SK-N-SH treated with all-trans-retinoic acid at 6 μM for 48 hours (cell line): Measurements from ENCODE around the gene FOXRED1.
"Not testable (repeated sequence)": the region's sequence is repeated elsewhere in the genome, so short reads cannot be mapped to it uniquely, and the experiment has no call there.

Experiments
- ATAC-seq: fragments of 200-7000 bp; cut with Tn5 transposase; 3 replicates; pipeline ENCODE4 v1.9.1; 2020; ENCODE audit warnings: mild to moderate bottlenecking, moderate library complexity
- BACH2 ChIP-seq: fragments of 250-450 bp; sonication (Bioruptor Pico); IDR thresholded peaks from 2 replicates; pipeline ENCODE4 v1.9.0; 2021; ENCODE audit warnings: mild to moderate bottlenecking, borderline replicate concordance
- CSDC2 ChIP-seq: fragments of 250-450 bp; sonication (Bioruptor Pico); IDR thresholded peaks from 2 replicates; pipeline ENCODE4 v1.5.0; 2020; ENCODE audit warnings: mild to moderate bottlenecking, moderate library complexity
- CSRNP3 ChIP-seq: fragments of 250-450 bp; sonication (Bioruptor Pico); IDR thresholded peaks from 2 replicates; pipeline ENCODE4 v1.5.1; 2021; ENCODE audit warnings: mild to moderate bottlenecking, moderate library complexity
- ESRRG ChIP-seq: fragments of 250-450 bp; sonication (Bioruptor Pico); IDR thresholded peaks from 2 replicates; pipeline ENCODE4 v1.6.1; 2021; ENCODE audit warnings: mild to moderate bottlenecking
- GLIS3 ChIP-seq: fragments of 250-450 bp; sonication (Bioruptor Pico); IDR thresholded peaks from 2 replicates; pipeline ENCODE4 v1.5.0; 2020; ENCODE audit warnings: mild to moderate bottlenecking, moderate library complexity
- ISL1 ChIP-seq: fragments of 250-450 bp; sonication (Bioruptor Pico); IDR thresholded peaks from 2 replicates; pipeline ENCODE4 v2.1.2; 2022; ENCODE audit warnings: mild to moderate bottlenecking, moderate library complexity
- OSR1 ChIP-seq: fragments of 250-450 bp; sonication (Bioruptor Pico); IDR thresholded peaks from 2 replicates; pipeline ENCODE4 v1.8.0; 2022; ENCODE audit warnings: moderate library complexity, mild to moderate bottlenecking, inconsistent platforms
- PPARA ChIP-seq: fragments of 250-450 bp; sonication (Bioruptor Pico); IDR thresholded peaks from 2 replicates; pipeline ENCODE4 v1.5.0; 2020; ENCODE audit warnings: mild to moderate bottlenecking, borderline replicate concordance
- RARB ChIP-seq: fragments of 250-450 bp; sonication (Bioruptor Pico); IDR thresholded peaks from 2 replicates; pipeline ENCODE4 v1.8.0; 2021; ENCODE audit warnings: mild to moderate bottlenecking, moderate library complexity
- SNAI2 ChIP-seq: fragments of 250-450 bp; sonication (Bioruptor Pico); IDR thresholded peaks from 2 replicates; pipeline ENCODE4 v1.5.0; 2020; ENCODE audit warnings: mild to moderate bottlenecking, moderate library complexity
- TCF4 ChIP-seq: fragments of 250-450 bp; sonication (Bioruptor Pico); IDR thresholded peaks from 2 replicates; pipeline ENCODE4 v1.8.0; 2021; ENCODE audit warnings: mild to moderate bottlenecking, moderate library complexity, borderline replicate concordance
- TOX ChIP-seq: fragments of 250-450 bp; sonication (Bioruptor Pico); IDR thresholded peaks from 2 replicates; pipeline ENCODE4 v1.8.0; 2021; ENCODE audit warnings: mild to moderate bottlenecking, moderate library complexity, borderline replicate concordance
- TSHZ2 ChIP-seq: fragments of 250-450 bp; sonication (Bioruptor Pico); IDR thresholded peaks from 2 replicates; pipeline ENCODE4 v1.5.0; 2020; ENCODE audit warnings: mild to moderate bottlenecking, moderate library complexity
- ZC3H10 ChIP-seq: fragments of 250-450 bp; sonication (Bioruptor Pico); IDR thresholded peaks from 2 replicates; pipeline ENCODE4 v1.5.1; 2021; ENCODE audit warnings: mild to moderate bottlenecking, moderate library complexity
- ZFP3 ChIP-seq: fragments of 250-450 bp; sonication (Bioruptor Pico); IDR thresholded peaks from 2 replicates; pipeline ENCODE4 v1.5.0; 2020; ENCODE audit warnings: mild to moderate bottlenecking, moderate library complexity
- ZFP30 ChIP-seq: fragments of 450-650 bp; formaldehyde crosslinking; IDR thresholded peaks from 2 replicates; pipeline ENCODE4 v1.5.0; 2022; ENCODE audit warnings: mild to moderate bottlenecking, moderate library complexity
- ZNF565 ChIP-seq: fragments of 450-650 bp; formaldehyde crosslinking; conservative IDR thresholded peaks from 2 replicates; pipeline ENCODE4 v1.5.0; 2020; ENCODE audit warnings: low read depth, mild to moderate bottlenecking, moderate library complexity
- ZNF70 ChIP-seq: fragments of 450-650 bp; formaldehyde crosslinking; IDR thresholded peaks from 2 replicates; pipeline ENCODE4 v1.5.0; 2020; ENCODE audit warnings: mild to moderate bottlenecking, moderate library complexity
- ZNF8 ChIP-seq: fragments of 450-650 bp; formaldehyde crosslinking; IDR thresholded peaks from 2 replicates; pipeline ENCODE4 v1.5.0; 2020; ENCODE audit warnings: mild to moderate bottlenecking, moderate library complexity
- TF ChIP-seq, protein P1 (sequence below): fragments of 250-450 bp; sonication (Bioruptor Pico); IDR thresholded peaks from 2 replicates; pipeline ENCODE4 v1.8.0; 2021; ENCODE audit warnings: low read depth, mild to moderate bottlenecking, moderate library complexity, borderline replicate concordance
- TF ChIP-seq, protein P2 (sequence below): fragments of 250-450 bp; sonication (Bioruptor Pico); IDR thresholded peaks from 2 replicates; pipeline ENCODE4 v1.5.1; 2020; ENCODE audit warnings: low read depth, mild to moderate bottlenecking, moderate library complexity
- TF ChIP-seq, protein P3 (sequence below): fragments of 250-450 bp; sonication (Bioruptor Pico); IDR thresholded peaks from 2 replicates; pipeline ENCODE4 v1.8.0; 2020; ENCODE audit warnings: mild to moderate bottlenecking, moderate library complexity, borderline replicate concordance

FOXRED1 gene

DNA sequence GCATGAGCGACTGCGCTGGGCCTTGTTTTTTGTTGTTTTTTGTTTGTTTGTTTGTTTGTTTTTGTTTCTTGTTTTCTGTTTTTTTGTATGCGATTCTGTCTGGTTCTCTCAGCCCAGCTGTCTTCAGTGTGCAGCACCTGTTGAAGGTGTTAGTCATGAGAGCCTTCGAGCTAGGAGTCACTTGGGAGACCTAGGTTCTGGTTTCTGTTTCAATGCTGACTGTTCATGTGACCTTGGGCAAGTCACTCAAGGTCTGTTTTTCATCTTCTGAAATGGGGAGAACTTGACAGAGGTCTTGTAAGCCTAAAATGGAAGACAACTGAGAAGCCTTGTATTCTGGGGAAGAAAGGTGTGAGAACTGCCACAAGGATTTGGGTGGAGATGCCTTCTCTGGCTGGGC, 36.7 kb downstream of the FOXRED1 start:
- TF ChIP-seq ZNF565: no peak
- TF ChIP-seq SNAI2 (CRISPR knock-in tag): no peak
- ATAC-seq: no peak

DNA sequence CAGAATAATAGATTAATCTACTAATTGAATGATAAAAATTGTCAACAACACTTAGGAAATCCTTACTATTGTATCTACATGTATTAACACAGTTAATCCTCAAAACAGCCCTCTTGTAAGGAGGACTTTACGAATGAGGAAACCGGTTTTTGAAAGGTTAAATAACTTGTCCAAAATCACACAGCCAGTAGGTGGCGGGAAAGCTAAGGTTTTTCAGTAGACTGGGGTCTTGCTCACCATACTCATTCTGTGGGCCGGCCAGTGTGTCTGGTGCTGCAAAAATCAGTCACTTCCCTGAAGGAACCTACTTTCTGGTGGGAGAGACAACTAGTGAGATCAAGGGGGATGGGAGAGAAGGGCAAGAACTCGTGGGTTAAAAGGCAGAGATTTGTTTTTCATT, 38.8 kb downstream of the FOXRED1 start:
- ATAC-seq: no peak
- no peak for TF ChIP-seq SNAI2 (CRISPR knock-in tag)
- no peak for TF ChIP-seq ISL1
- TF ChIP-seq TCF4 (CRISPR knock-in tag): no peak
- no peak for TF ChIP-seq ZC3H10 (CRISPR knock-in tag)
- TF ChIP-seq CSRNP3: no peak
- TF ChIP-seq ZNF565: no peak
- TF ChIP-seq, protein P1, sequence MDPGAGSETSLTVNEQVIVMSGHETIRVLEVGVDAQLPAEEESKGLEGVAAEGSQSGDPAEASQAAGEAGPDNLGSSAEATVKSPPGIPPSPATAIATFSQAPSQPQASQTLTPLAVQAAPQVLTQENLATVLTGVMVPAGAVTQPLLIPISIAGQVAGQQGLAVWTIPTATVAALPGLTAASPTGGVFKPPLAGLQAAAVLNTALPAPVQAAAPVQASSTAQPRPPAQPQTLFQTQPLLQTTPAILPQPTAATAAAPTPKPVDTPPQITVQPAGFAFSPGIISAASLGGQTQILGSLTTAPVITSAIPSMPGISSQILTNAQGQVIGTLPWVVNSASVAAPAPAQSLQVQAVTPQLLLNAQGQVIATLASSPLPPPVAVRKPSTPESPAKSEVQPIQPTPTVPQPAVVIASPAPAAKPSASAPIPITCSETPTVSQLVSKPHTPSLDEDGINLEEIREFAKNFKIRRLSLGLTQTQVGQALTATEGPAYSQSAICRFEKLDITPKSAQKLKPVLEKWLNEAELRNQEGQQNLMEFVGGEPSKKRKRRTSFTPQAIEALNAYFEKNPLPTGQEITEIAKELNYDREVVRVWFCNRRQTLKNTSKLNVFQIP (CRISPR knock-in tag): no peak
- no peak for TF ChIP-seq PPARA (CRISPR knock-in tag)
- TF ChIP-seq, protein P2, sequence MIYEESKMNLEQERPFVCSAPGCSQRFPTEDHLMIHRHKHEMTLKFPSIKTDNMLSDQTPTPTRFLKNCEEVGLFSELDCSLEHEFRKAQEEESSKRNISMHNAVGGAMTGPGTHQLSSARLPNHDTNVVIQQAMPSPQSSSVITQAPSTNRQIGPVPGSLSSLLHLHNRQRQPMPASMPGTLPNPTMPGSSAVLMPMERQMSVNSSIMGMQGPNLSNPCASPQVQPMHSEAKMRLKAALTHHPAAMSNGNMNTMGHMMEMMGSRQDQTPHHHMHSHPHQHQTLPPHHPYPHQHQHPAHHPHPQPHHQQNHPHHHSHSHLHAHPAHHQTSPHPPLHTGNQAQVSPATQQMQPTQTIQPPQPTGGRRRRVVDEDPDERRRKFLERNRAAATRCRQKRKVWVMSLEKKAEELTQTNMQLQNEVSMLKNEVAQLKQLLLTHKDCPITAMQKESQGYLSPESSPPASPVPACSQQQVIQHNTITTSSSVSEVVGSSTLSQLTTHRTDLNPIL: no peak
- TF ChIP-seq ZNF70 (CRISPR knock-in tag): no peak
- no peak for TF ChIP-seq GLIS3 (CRISPR knock-in tag)
- TF ChIP-seq ZNF8 (CRISPR knock-in tag): no peak
- TF ChIP-seq OSR1: no peak
- TF ChIP-seq TSHZ2: no peak
- TF ChIP-seq, protein P3, sequence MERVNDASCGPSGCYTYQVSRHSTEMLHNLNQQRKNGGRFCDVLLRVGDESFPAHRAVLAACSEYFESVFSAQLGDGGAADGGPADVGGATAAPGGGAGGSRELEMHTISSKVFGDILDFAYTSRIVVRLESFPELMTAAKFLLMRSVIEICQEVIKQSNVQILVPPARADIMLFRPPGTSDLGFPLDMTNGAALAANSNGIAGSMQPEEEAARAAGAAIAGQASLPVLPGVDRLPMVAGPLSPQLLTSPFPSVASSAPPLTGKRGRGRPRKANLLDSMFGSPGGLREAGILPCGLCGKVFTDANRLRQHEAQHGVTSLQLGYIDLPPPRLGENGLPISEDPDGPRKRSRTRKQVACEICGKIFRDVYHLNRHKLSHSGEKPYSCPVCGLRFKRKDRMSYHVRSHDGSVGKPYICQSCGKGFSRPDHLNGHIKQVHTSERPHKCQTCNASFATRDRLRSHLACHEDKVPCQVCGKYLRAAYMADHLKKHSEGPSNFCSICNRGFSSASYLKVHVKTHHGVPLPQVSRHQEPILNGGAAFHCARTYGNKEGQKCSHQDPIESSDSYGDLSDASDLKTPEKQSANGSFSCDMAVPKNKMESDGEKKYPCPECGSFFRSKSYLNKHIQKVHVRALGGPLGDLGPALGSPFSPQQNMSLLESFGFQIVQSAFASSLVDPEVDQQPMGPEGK (CRISPR knock-in tag): no peak
- no peak for TF ChIP-seq ESRRG
- no peak for TF ChIP-seq ZFP3

GRCh38 chr11:126308271-126308671, 39.3 kb downstream of the FOXRED1 start:
- no peak for ATAC-seq
- TF ChIP-seq, protein P3 (CRISPR knock-in tag): no peak
- TF ChIP-seq RARB (CRISPR knock-in tag) (no peak), OSR1 (no peak), CSDC2 (CRISPR knock-in tag) (no peak), ZNF565 (no peak), ZC3H10 (CRISPR knock-in tag) (no peak), BACH2 (CRISPR knock-in tag) (no peak), GLIS3 (CRISPR knock-in tag) (no peak), ZNF70 (CRISPR knock-in tag) (no peak), TSHZ2 (no peak), TOX (CRISPR knock-in tag) (no peak), ZFP30 (CRISPR knock-in tag) (no peak), ESRRG (no peak), CSRNP3 (no peak), ZNF8 (CRISPR knock-in tag) (no peak), ISL1 (no peak), TCF4 (CRISPR knock-in tag) (no peak), SNAI2 (CRISPR knock-in tag) (no peak), ZFP3 (no peak)

- not testable (repeated sequence) for ATAC-seq
These were observed 39.8 kb downstream of the FOXRED1 start for GRCh38 chr11:126308771-126309170.
